Endothelial cell of umbilical vein (primary cell): Measurements from ENCODE around the gene RASSF3. TPM values are rescaled to one million over a fixed set of nuclear protein-coding genes. Genes with fewer than 3 reads are reported as not detected.

Source experiments
- BruUV-seq: library from RNA; stranded (reverse); fragments of 400-500 nt; replicated peaks from 2 replicates; lab custom pipeline; 2021; lab: Mats Ljungman, UMichigan
- CTCF ChIA-PET: fragments of 300-600, 350-600 bp; sonication (Branson Sonifier 250); formaldehyde crosslinking; loops from one replicate; lab custom pipeline; 2021; ENCODE audit warnings: antibody characterized with exemption, inconsistent platforms; lab: Charles Lee
- POLR2A ChIA-PET: fragments of 300-600, 350-600 bp; sonication (Branson Sonifier 250); formaldehyde crosslinking; loops from one replicate; lab custom pipeline; 2021; ENCODE audit warnings: antibody characterized with exemption, inconsistent platforms; lab: Charles Lee
- DNase-seq: peaks from one replicate; pipeline ENCODE4 v3.0.0-alpha.2; 2011; ENCODE audit warnings: low read depth, low spot score
- FAIRE-seq: peaks from 2 replicates; lab custom pipeline; 2011; peaks lifted over from hg19 to GRCh38; lab: Jason Lieb, UNC
- H2AFZ ChIP-seq: 2 replicates; pipeline ENCODE4 v1.6.0; 2012; ENCODE audit warnings: low read depth, low read length, control low read depth, inconsistent platforms
- H3K27ac ChIP-seq: 2 replicates; pipeline ENCODE4 v1.5.1; 2011; ENCODE audit warnings: low read depth, mild to moderate bottlenecking, control low read depth, low read length, moderate library complexity; ENCODE audit not compliant: insufficient read depth
- H3K27me3 ChIP-seq, 2 experiments: 2 replicates each; pipeline versions ENCODE4 v1.6.0 to v1.6.1; 2011; ENCODE audit warnings: low read length in 2 of 2, mixed read lengths in 1 of 2; ENCODE audit not compliant: control insufficient read depth in 2 of 2, insufficient read depth in 2 of 2
- H3K36me3 ChIP-seq, 2 experiments: 2 replicates in 1 of 2; 3 replicates in 1 of 2; pipeline ENCODE4 v1.5.1; 2011; ENCODE audit warnings: low read length in 2 of 2, mild to moderate bottlenecking in 1 of 2, moderate library complexity in 1 of 2; ENCODE audit not compliant: control insufficient read depth in 2 of 2, insufficient read depth in 2 of 2; ENCODE audit errors: extremely low read depth in 1 of 2
- H3K4me1 ChIP-seq: 3 replicates; pipeline ENCODE4 v1.5.1; 2011; ENCODE audit warnings: mild to moderate bottlenecking, low read length; ENCODE audit not compliant: control insufficient read depth, insufficient read depth; ENCODE audit errors: extremely low read depth
- H3K4me2 ChIP-seq: 2 replicates; pipeline ENCODE4 v1.6.1; 2011; ENCODE audit warnings: low read length, control low read depth, mixed read lengths; ENCODE audit not compliant: insufficient read depth
- H3K4me3 ChIP-seq, 3 experiments: fragments of 200-600 bp in 1 of 3; sonication (generic), shearing (Covaris generic) in 1 of 3; replicated peaks in 1 of 3; 2 replicates each; pipeline ENCODE4 v1.5.1; 2011 to 2016; ENCODE audit warnings: control low read depth in 3 of 3, low read length in 3 of 3, mild to moderate bottlenecking in 2 of 3, inconsistent platforms in 1 of 3, low read depth in 1 of 3, moderate library complexity in 1 of 3; ENCODE audit not compliant: insufficient read depth in 1 of 3
- H3K79me2 ChIP-seq: 2 replicates; pipeline ENCODE4 v1.6.0; 2012; ENCODE audit warnings: low read length, inconsistent platforms; ENCODE audit not compliant: control insufficient read depth, insufficient read depth
- H3K9ac ChIP-seq: replicated peaks from 2 replicates; pipeline ENCODE3; 2011; ENCODE audit warnings: low read length, control low read depth; ENCODE audit not compliant: insufficient read depth; ENCODE audit errors: extremely low read depth
- H3K9me1 ChIP-seq: replicated peaks from 3 replicates; pipeline ENCODE4 v1.6.0; 2011; ENCODE audit warnings: mild to moderate bottlenecking, low read length; ENCODE audit not compliant: control insufficient read depth, insufficient read depth; ENCODE audit errors: extremely low read depth
- H3K9me3 ChIP-seq: replicated peaks from 2 replicates; pipeline ENCODE4 v1.5.1; 2012; ENCODE audit warnings: low read length, inconsistent platforms; ENCODE audit not compliant: control insufficient read depth, insufficient read depth
- H4K20me1 ChIP-seq: replicated peaks from 2 replicates; pipeline ENCODE3; 2011; ENCODE audit warnings: mild to moderate bottlenecking, low read length; ENCODE audit not compliant: control insufficient read depth, insufficient read depth; ENCODE audit errors: extremely low read depth
- CTCF ChIP-seq, 2 donors: IDR thresholded peaks; 1 replicate in 1 of 2; 2 replicates in 1 of 2; pipeline ENCODE4 v1.5.1; 2011; ENCODE audit warnings: low read length in 2 of 2, mild to moderate bottlenecking in 2 of 2, moderate library complexity in 2 of 2, control low read depth in 1 of 2, inconsistent platforms in 1 of 2, low read depth in 1 of 2; ENCODE audit not compliant: insufficient read depth in 1 of 2; ENCODE audit errors: extremely low read depth in 1 of 2
- EZH2 ChIP-seq: IDR thresholded peaks from 2 replicates; pipeline ENCODE4 v1.6.1; 2012; ENCODE audit warnings: borderline replicate concordance, low read depth, mild to moderate bottlenecking, moderate library complexity, low read length, inconsistent platforms; ENCODE audit not compliant: severe bottlenecking
- FOS ChIP-seq: IDR thresholded peaks from 2 replicates; pipeline ENCODE4 v1.6.1; 2011; ENCODE audit warnings: mild to moderate bottlenecking, low read length, moderate library complexity, borderline replicate concordance; ENCODE audit not compliant: insufficient read depth
- GATA2 ChIP-seq: IDR thresholded peaks from 2 replicates; pipeline ENCODE4 v1.7.0; 2011; ENCODE audit warnings: low read depth, mild to moderate bottlenecking, moderate library complexity, mixed read lengths, low read length; ENCODE audit not compliant: insufficient read length, insufficient read depth
- JUN ChIP-seq: IDR thresholded peaks from 2 replicates; pipeline ENCODE4 v1.6.1; 2011; ENCODE audit warnings: borderline replicate concordance, low read depth; ENCODE audit not compliant: insufficient read length, insufficient read depth
- MAX ChIP-seq: IDR thresholded peaks from 2 replicates; pipeline ENCODE4 v1.6.1; 2011; ENCODE audit not compliant: insufficient read depth, insufficient read length
- MYC ChIP-seq: IDR thresholded peaks from one replicate; pipeline ENCODE4 v1.6.1; 2011; ENCODE audit warnings: mild to moderate bottlenecking, low read depth, low read length
- POLR2A ChIP-seq: IDR thresholded peaks from 2 replicates; pipeline ENCODE4 v1.6.1; 2012; ENCODE audit warnings: low read depth, mild to moderate bottlenecking, control low read depth, low read length
- POLR2AphosphoS5 ChIP-seq: IDR thresholded peaks from 2 replicates; pipeline ENCODE4 v1.6.1; 2012; ENCODE audit warnings: low read depth, mild to moderate bottlenecking, control low read depth, low read length, moderate library complexity; ENCODE audit not compliant: insufficient read depth
- dilution Hi-C: fragments of 300-500 bp; cut with MboI; formaldehyde crosslinking; loops from one replicate; pipeline ENCODE4 v1.15.0; 2019; ENCODE audit warnings: low sequenced_read_pairs; ENCODE audit not compliant: extremely low pct_ligation_motif_present
- intact Hi-C: fragments of 100-400 bp; cut with micrococcal nuclease; formaldehyde crosslinking; loops from one replicate; pipeline ENCODE4 v1.10.0; 2022
- polyA plus RNA-seq, 4 experiments: library from polyadenylated mRNA; depleted of rRNA in 3 of 4; stranded (reverse) in 3 of 4; unstranded in 1 of 4; fragments of >200 nt; gene quantifications; 2 replicates each; pipeline versions ENCODE4 v1.2.1 to v1.2.3, GENCODE V29; 2011 to 2012; ENCODE audit warnings: missing spikeins in 1 of 4
- total RNA-seq: library from RNA; stranded (reverse); gene quantifications from 2 replicates; pipeline ENCODE4 v1.2.3, GENCODE V29; 2021

The RASSF3 gene
- total and polyA plus RNA-seq, 2 donors (not counting 3 experiments of a cell fraction or from before 2014, with no cell fraction given), result 20.2 to 60.8 TPM

GRCh38 chr12:64699504-64700115 is 89.3 kb downstream of the RASSF3 start:
- Histone ChIP-seq H4K20me1 (no peaks in the 10 kb centered on the region), H3K9ac (no peak overlapping the region), H3K4me2 (no peak overlapping the region), H3K27ac (no peak overlapping the region), H3K4me3 (no peak overlapping the region), H3K79me2 (peaks cover 2% of the 10 kb centered on the region), H3K27me3 (no peaks in the 10 kb centered on the region), H3K36me3 (peaks cover 6 to 9% of the 10 kb centered on the region in 2 experiments), H3K4me1 (no peaks in the 10 kb centered on the region), H3K9me3 (no peaks in the 10 kb centered on the region), H3K9me1 (no peaks in the 10 kb centered on the region), H2AFZ (no peak overlapping the region)
- TF ChIP-seq GATA2 (no peak), MAX (no peak), FOS (no peak), POLR2AphosphoS5 (no peak), MYC (no peak), EZH2 (no peak), JUN (no peak), POLR2A (no peak), CTCF (IDR thresholded peaks at IDR 0.05; ENCODE audit: extremely low read depth in 1 of 2, insufficient read depth in 1 of 2, low read depth in 1 of 2, low read length in 2 of 2) (no peak)
- CTCF ChIA-PET, result interaction anchor here (6.2 to 6.4 kb wide), 2 partner anchors 89 to 150 kb away, joined by 72 to 217 read pairs; partner anchors contain the start of gene RASSF3
- no TSS peak for BruUV-seq
- intact Hi-C loops, result loop anchor here (5.0 kb wide), 1 partner anchor 427 kb away; no protein-coding TSS in a partner anchor
- dilution Hi-C loops, result no loop called here
- no peak for FAIRE-seq
- POLR2A ChIA-PET, result no interaction called here
- DNase-seq, result no peak
